GM18873 (cell line): Measurements from ENCODE around the gene ZFP91.

Experiments
- ATAC-seq: cut with Tn5 transposase; IDR thresholded peaks from one replicate; pipeline ENCODE4 v1.9.1; 2021; ENCODE audit warnings: mild to moderate bottlenecking, moderate library complexity, moderate number of reproducible peaks; ENCODE audit not compliant: unreplicated experiment, low FRiP score

ZFP91 gene

GRCh38 chr11:58625086-58625485, 46.2 kb downstream of the ZFP91 start:
- no peak for ATAC-seq

- ATAC-seq = no peak
These were observed 47.1 kb downstream of the ZFP91 start for GRCh38 chr11:58625826-58626460.

DNA sequence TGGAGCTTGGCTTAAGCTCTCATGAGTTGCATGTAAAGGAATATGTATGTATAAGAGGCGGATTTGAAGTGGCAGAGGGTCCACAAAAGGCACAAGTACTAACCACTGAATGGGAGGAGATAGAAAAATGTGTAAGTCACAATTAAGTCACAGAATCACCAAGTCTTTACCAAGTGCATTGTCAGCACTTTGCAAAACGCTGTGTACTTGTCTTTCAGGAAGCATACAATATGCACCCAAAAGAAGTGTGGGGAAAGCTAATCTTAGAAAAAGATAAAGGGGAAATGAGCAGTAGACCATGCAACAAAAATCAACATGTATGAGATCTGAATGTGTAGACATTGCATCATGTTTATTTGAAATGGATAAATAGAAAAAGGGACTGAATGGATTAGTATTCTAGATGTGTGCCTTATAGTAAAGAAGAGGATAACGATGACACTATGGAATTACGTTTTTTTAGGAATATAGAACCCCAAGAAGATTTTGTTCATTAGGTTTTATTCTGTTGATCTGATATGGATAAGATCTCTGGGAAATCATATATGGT, 48.1 kb downstream of the ZFP91 start:
- no peak for ATAC-seq

GRCh38 chr11:58628446-58628845, 49.6 kb downstream of the ZFP91 start:
- no peak for ATAC-seq

DNA sequence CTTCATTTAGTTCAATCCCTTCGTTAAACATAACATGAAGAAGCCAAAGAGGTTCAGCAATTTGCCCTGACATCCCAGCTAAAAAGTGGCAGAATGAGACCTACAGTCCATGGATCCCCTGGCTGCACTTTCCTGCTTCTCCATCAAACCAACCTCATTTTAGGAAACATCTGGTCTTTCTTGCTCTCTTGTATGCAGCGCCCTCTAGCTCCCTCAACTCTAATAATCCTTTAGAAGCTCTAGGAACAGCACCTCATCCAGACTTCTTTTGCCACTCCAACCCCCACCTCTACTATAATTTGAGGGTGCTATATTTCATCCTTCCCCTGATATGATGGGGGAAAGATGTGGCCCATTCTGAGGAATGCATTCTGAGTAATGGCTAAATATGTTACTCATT, 51.0 kb downstream of the ZFP91 start:
- no peak for ATAC-seq

- no peak for ATAC-seq
These were observed 52.5 kb downstream of the ZFP91 start for GRCh38 chr11:58631378-58631777.

DNA sequence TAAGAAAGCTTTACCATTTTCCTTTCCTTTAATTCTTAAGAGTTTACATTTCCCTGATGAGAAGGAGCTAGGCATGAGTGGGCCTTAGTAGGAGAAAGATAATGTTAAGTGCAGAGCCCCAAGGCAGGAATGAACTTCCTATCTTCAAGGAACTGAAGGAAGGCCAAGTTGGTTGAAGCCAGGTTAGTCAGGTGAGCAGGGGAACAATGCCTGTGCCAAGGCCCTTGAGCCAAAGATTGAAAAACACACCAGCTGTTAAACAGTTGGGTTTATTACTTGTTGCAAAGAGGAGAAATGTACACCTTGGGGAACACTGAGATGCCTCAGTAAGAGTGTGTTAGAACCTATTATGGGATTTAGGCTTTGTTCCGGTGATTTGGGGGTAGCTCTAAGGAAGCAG, 53.6 kb downstream of the ZFP91 start:
- no peak for ATAC-seq

DNA sequence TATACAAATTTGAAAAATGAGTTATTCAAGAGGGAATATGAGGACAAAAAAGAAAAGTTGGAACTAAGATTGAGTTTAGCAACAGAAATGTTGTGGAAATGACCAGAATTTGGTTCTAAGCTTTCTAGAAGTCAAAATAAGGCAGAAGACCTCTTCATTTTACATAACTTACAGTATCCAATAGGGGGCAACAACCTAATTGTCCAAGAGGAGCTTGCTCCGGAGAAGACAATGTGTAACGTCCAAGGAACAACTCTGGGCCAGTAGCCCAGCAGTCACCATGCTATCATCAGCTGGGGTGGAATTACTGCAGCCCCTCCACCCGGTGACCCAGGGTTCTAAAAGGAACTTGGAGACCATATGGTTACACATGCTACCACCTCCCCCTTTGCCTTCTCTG, 57.7 kb downstream of the ZFP91 start:
- no peak for ATAC-seq

DNA sequence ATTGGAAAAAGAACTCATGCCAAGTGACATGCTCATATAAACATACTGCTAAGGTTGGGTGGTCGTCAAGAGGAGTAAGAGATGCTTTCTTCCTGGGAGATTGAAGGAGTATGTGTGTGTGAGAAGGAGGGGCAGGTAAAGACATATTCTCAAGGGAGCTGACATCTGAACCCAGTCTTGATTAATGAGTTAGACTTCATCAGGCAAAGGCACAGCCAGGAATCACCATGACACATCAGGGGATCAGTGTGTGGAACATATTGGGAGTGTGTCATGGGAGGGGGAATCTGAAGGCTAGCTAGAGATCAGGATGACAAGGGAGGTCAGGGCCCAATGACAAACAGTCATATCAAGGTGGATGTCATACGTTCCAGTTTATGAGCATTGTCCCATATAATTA, 58.5 kb downstream of the ZFP91 start:
- ATAC-seq = no peak

DNA sequence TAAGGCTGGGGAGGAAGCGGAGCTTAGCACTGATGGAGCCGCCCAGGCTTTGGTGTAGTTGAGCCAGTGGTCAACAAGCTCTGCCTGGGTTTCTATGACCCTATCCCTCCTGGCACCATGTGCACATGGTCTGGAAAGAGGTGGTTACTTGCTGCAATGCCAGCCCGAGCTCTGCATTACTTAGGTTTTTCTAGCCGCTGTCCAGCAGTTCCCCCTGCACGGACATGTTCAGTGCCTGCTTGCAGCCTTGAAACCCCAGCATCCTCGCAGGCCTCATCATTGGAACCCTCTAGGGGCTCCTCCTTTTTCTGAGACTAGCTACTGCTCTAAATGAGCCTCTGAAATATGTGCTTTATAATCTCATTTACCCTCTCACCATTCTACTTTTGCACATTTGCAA, 60.2 kb downstream of the ZFP91 start:
- no peak for ATAC-seq

DNA sequence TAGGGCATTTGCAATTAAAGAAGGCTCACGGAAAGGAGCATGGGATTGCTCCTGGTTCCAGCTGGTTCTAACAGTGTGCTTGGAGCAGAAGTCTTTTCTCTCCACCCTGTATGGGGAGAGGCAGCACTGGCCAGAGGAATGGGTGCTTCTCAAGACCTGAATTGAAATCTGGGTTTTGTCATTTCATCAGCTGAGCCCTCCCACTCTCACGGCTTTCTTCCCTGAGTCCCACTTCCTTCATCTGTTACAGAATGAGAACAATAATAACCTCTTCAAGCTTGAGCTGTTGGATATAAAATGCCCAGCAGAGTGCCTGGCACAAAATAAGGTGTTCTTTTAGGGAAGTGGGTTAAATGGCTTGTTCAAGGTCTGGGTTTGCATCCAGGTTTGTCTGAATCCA, 60.8 kb downstream of the ZFP91 start:
- no peak for ATAC-seq

- ATAC-seq = no peak
These were observed 61.6 kb downstream of the ZFP91 start for GRCh38 chr11:58640386-58641023.

GRCh38 chr11:58641341-58641740, 62.5 kb downstream of the ZFP91 start:
- no peak for ATAC-seq

DNA sequence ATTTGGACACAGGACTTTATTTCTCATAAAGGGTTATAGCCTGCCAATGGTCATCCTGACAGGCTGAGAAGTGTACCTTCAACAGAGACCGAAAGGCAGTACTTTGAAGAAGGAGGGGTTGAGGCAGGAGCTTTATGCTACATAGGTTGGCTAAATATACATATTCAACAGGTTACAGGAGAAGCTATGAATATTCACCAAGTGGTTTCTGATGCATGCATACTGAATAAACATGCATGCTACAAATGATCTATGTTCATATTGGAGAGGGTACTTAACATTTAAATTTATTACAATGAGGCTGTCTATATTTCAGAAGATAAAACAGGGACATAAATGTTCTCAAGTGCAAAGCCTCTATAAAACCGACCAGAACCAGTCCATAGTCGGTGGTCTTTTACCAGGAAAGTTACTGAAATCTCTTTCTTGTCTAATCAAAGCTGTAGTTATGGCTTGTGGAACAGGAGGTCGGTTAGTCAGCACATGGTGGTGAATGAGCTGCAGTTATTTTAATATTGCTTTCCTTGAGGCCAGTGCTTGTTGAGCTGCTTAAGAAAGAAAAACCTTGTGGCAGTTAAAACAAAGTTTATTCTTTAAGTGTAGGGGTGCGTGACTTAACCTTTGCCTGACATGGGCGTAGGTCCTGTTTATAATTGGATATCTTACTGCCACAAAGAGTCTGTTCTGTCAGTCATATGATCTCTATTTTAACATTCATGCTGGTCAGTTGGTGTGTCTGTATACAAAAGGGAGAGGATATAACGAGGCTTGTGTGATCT, 63.1 kb downstream of the ZFP91 start:
- ATAC-seq = no peak

DNA sequence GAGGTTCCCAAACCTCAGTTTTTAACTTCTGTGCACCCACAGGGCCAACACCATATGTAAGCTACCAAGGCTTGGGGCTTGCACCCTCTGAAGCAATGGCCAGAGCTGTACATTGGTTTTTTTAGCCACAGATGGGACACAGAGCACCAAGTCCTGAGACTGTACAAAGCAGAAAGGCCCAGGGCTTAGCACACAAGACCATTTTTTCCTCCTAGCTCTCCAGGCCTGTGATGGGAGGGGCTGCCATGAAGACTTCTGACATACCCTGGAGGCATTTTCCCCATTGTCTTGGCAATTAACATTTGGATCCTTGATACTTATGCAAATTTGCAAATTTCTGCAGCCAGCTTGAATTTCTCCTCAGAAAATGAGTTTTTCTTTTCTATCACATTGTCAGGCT, 67.0 kb downstream of the ZFP91 start:
- ATAC-seq = no peak

DNA sequence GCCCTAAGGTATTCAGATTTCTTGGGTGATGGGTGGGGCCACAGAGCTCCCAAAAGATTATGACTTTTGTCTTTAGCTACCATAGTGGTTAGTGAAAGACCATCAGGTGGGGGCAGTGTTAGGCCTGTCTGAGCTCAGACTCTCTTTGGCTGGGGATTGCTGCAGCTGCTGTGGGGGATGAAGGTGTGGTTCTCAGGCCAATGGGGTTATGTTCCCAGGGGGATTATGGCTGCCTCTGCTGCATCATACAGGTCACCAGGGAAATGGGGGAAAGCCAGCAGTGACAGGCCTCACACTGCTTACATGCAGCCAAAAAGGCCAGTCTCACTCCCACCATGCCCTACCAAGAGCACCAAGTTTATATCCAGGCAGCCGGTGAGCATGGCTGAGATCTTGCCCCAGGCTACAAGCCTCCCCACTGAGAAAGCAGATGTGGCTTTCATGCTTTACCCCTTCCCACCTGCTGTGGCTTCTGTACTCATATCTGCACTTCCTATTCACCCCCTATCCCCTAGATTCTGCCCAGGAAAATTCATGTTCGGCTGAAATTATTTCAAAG, 68.4 kb downstream of the ZFP91 start:
- ATAC-seq = peak; percentile 83

GRCh38 chr11:58647866-58648265, 69.0 kb downstream of the ZFP91 start:
- ATAC-seq = no peak

DNA sequence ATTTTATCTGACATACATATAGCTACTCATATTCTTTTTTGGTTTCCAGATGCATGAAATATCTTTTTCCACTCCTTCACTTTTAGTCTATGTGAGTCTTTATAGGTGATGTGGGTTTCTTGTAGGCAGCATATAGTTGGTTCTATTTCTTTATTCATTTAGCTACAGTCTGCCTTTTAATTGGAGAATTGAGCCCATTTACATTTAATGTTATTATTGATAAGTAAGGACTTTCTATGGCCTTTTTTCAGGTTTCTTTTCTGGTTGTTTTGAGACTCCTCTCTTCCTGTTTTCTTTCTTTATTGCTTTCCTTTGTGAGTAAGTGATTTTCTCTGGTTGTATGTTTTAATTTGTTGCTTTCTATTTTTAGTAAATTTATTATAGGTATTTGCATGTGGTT, 70.8 kb downstream of the ZFP91 start:
- no peak for ATAC-seq

DNA sequence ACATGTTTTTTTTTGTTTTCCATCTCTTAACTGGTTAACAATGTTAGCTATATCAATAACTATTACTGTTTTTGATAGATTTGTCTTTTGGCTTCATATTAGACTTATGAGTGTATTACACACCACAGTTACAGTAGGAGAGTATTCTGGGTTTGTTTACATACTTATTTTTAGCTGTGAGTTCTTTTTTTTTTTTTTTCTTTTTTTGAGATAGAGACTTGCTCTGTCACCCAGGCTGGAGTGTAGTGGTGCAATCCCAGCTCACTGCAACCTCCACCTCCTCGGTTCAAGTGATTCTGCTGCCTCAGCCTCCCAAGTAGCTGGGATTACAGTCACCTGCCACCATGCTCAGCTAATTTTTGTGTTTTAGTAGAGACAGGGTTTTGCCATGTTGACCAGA, 71.6 kb downstream of the ZFP91 start:
- ATAC-seq = no peak

DNA sequence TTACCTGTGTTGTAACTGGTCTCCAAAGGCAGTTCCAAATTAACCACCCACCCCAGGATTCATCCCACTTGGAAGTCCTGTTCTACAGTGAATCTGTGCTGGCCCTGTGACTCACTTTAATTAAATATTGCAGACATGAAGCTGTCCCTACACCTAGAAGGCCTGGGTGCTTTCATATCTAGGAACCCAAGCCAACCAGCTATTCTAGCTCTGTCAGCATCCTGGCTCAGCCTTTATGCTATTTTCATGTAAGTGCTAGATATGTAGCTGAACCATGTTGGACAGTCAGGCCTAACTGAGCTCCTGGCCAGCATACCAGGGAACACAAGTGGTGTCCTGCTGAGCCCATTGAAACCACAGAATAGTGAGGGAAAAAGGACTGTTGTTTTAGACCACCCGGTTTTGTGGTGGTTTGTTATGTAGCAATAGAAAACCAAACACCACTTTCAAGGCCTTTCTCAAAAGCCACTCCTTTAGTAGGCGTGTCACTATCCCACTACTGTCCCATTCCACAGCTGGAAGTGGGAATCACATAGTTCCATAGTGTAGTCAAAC, 73.9 kb downstream of the ZFP91 start:
- no peak for ATAC-seq
